Measurements from ENCODE around the gene PAQR6. TPM values are rescaled to one million over a fixed set of nuclear protein-coding genes. Genes with fewer than 3 reads are reported as not detected.

The PAQR6 gene
- total and polyA plus RNA-seq, 2 of the 8 experiments (the other 6 are each of a cell fraction or from before 2014, with no cell fraction given): 7.1 to 11.3 TPM

DNA sequence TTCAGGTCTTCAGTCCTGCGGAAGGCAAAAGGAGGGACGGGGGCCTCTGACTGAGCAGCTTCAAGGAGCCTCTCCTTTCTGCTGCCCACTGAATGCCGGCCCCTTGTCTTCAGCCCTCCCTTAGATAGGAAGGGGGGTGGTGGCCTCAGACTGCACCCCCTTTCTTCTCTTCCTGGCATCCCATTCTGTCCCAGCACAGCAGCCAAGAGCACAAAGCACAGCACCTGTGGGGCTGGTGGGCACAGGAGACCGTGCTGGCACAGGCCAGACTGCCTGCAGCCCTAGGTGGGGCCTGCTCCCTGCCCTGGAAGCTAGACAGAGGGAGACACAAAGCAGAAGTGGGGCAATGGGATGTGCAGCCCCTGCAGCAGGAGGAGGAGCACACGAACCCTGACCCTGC lies 1.7 kb upstream of the PAQR6 start:
- no peaks in the 10 kb centered on the region for H3K27me3 ChIP-seq (replicated peaks in 1 of 4; ENCODE audit: control insufficient read depth in 3 of 4, extremely low read depth in 1 of 4, insufficient read depth in 3 of 4, low read length in 3 of 4)
- H2BK15ac ChIP-seq (ENCODE audit: low read length): no peak overlapping the region
- no peaks in the 10 kb centered on the region for H3K79me2 ChIP-seq (ENCODE audit: control insufficient read depth in 1 of 2, insufficient read depth in 2 of 2, low read length in 2 of 2)
- no peak overlapping the region for H3K14ac ChIP-seq (ENCODE audit: insufficient read length)
- FAIRE-seq (no peak), DNase-seq (ENCODE audit: low read depth in 1 of 2, low spot score in 2 of 2) (no peak)
- no peak overlapping the region for H2BK20ac ChIP-seq (ENCODE audit: low read length)
- no peak overlapping the region for H3K4ac ChIP-seq (replicated peaks; ENCODE audit: insufficient read length, low read depth, low read length)
- H4K5ac ChIP-seq (ENCODE audit: insufficient read length, low read depth, low read length): no peak overlapping the region
- H3K56ac ChIP-seq (replicated peaks; ENCODE audit: insufficient read length, low read depth, low read length): no peak overlapping the region
- H3K9ac ChIP-seq (replicated peaks in 1 of 4; ENCODE audit: extremely low read depth in 1 of 4, low read depth in 3 of 4, low read length in 3 of 4): no peak overlapping the region
- H2BK120ac ChIP-seq (replicated peaks; ENCODE audit: low read depth, low read length): no peak overlapping the region
- H3K4me1 ChIP-seq (replicated peaks in 1 of 4; ENCODE audit: control insufficient read depth in 3 of 4, insufficient read depth in 4 of 4, low read length in 3 of 4): peaks cover 0 to 16% (median 9%) of the 10 kb centered on the region in 4 experiments
- TF ChIP-seq POLR2AphosphoS5 (IDR thresholded peaks at IDR 0.05; ENCODE audit: low read depth, low read length): peak; percentile 33; the same call in 1 of the 2 replicates
- TF ChIP-seq RBBP5 (IDR thresholded peaks at IDR 0.05; ENCODE audit: borderline replicate concordance, low read depth, low read length): no peak
- TF ChIP-seq SAP30 (IDR thresholded peaks at IDR 0.05; ENCODE audit: insufficient read depth, insufficient replicate concordance, low read length): no peak
- TF ChIP-seq POLR2A (IDR thresholded peaks at IDR 0.05; ENCODE audit: control extremely low read depth in 1 of 2, low read depth in 2 of 2, low read length in 2 of 2): 0 out of 3 replicates have a peak, but pooled peaks of 1 of the 2 experiments have one; percentile 25
- H3K4me2 ChIP-seq (ENCODE audit: insufficient read depth in 1 of 2, low read depth in 2 of 2, low read length in 2 of 2): no peak overlapping the region
- POLR2A ChIA-PET (ENCODE audit: partially characterized antibody): interaction anchor here (0.7 to 11.8 kb wide), 9 partner anchors 7 to 109 kb away, joined by 3 to 102 read pairs (median 4); partner anchors contain the start of genes BGLAP, SMG5 and TMEM79
- H2BK12ac ChIP-seq (ENCODE audit: low read depth, low read length): no peak overlapping the region
- WGBS, 2 experiments (ENCODE audit: extremely low coverage in 1 of 2, insufficient coverage in 1 of 2, insufficient read length in 1 of 2, insufficient replicate concordance in 2 of 2, low coverage in 1 of 2, low lambda C conversion rate in 2 of 2, missing lambda C conversion rate in 1 of 2): 81% methylated on average over 5 of the region's 5 CpGs; no CpG with 5 or more reads in 1 of the 2 experiments
- no peak overlapping the region for H4K8ac ChIP-seq (ENCODE audit: extremely low read depth, insufficient read depth, low read length)
- peaks cover 0 to 4% of the 10 kb centered on the region in 2 experiments for H4K20me1 ChIP-seq (replicated peaks in 1 of 2; ENCODE audit: control insufficient read depth in 1 of 2, insufficient read depth in 2 of 2, low read length in 2 of 2)
- H3K79me1 ChIP-seq (ENCODE audit: low read depth, low read length): no peaks in the 10 kb centered on the region
- H2BK5ac ChIP-seq (ENCODE audit: low read depth, low read length): no peak overlapping the region
- no peaks in the 10 kb centered on the region for H3K23me2 ChIP-seq (ENCODE audit: low read depth, low read length)
- no peak overlapping the region for H2AFZ ChIP-seq (ENCODE audit: low read length)
- H3K23ac ChIP-seq (ENCODE audit: insufficient read length): no peak overlapping the region
- no peak overlapping the region for H3K4me3 ChIP-seq (ENCODE audit: extremely low read depth in 1 of 4, insufficient read depth in 2 of 4, low read depth in 3 of 4, low read length in 4 of 4)
- CTCF ChIA-PET (ENCODE audit: partially characterized antibody): interaction anchor here (0.5 to 47.2 kb wide), 10 partner anchors 11 to 109 kb away, joined by 3 to 1265 read pairs (median 4); partner anchors contain the start of gene SEMA4A
- H3K36me3 ChIP-seq (ENCODE audit: control insufficient read depth in 2 of 4, insufficient read depth in 4 of 4, low read length in 3 of 4): peaks cover 26 to 56% (median 40%) of the 10 kb centered on the region in 4 experiments
- no peak overlapping the region for H4K91ac ChIP-seq (replicated peaks; ENCODE audit: insufficient read length, low read length)
- no peak overlapping the region for H3K27ac ChIP-seq (ENCODE audit: low read depth, low read length)
- no peak overlapping the region for H3K18ac ChIP-seq (ENCODE audit: extremely low read depth, low read length)
- no peak overlapping the region for H2AK5ac ChIP-seq (ENCODE audit: low read depth, low read length)
- no peaks in the 10 kb centered on the region for H3K9me3 ChIP-seq (ENCODE audit: insufficient read depth in 2 of 2, low read depth in 1 of 2, low read length in 1 of 2)
